ENCODE results near the gene ZNF24. TPM values are rescaled to one million over a fixed set of nuclear protein-coding genes. Genes with fewer than 3 reads are reported as not detected.

Gene ZNF24
- total and polyA plus RNA-seq, 2 experiments from 2014 or later: 52.4 to 75.2 TPM

GRCh38 chr18:35348001-35348400 is 3.8 kb upstream of the ZNF24 start:
- Mint-ChIP-seq H3K27ac (no peak overlapping the region), H3K27me3 (ENCODE audit: insufficient read depth, low read depth, poor library complexity) (peaks cover 14% of the 10 kb centered on the region), H3K4me1 (peaks cover 16% of the 10 kb centered on the region), H3K36me3 (ENCODE audit: low read depth) (peaks cover 18% of the 10 kb centered on the region), H3K4me3 (no peak overlapping the region), H3K9me3 (peaks cover 20% of the 10 kb centered on the region)
- no peak overlapping the region for H3K27ac ChIP-seq (ENCODE audit: low read depth)
- ATAC-seq: no peak
- DNase-seq (ENCODE audit: low spot score): no peak
- TF ChIP-seq EZH2phosphoT487 (IDR thresholded peaks at IDR 0.05; ENCODE audit: unreplicated experiment): no peak
- TF ChIP-seq EZH2 (IDR thresholded peaks at IDR 0.05; ENCODE audit: low read depth, unreplicated experiment): no peak
- no peak for TF ChIP-seq REST (IDR thresholded peaks at IDR 0.05; ENCODE audit: unreplicated experiment)
- no peak for TF ChIP-seq CREB1 (CRISPR knock-in tag; IDR thresholded peaks at IDR 0.05; ENCODE audit: low read depth)
- TF ChIP-seq ETS1 (IDR thresholded peaks at IDR 0.05): no peak
- TF ChIP-seq STAT1 (IDR thresholded peaks at IDR 0.05; ENCODE audit: unreplicated experiment): no peak
- TF ChIP-seq CTCF (conservative IDR thresholded peaks at IDR 0.05; ENCODE audit: low read depth in 2 of 2): no peak
- no peak for TF ChIP-seq NANOG (IDR thresholded peaks at IDR 0.05; ENCODE audit: borderline replicate concordance)
- TF ChIP-seq ZNF462 (CRISPR knock-in tag; IDR thresholded peaks at IDR 0.05): no peak
- TF ChIP-seq ZNF331 (CRISPR knock-in tag; IDR thresholded peaks at IDR 0.05; ENCODE audit: low read depth): no peak
- no peak for TF ChIP-seq JUNB (IDR thresholded peaks at IDR 0.05; ENCODE audit: unreplicated experiment)
- TF ChIP-seq ZNF114 (CRISPR knock-in tag; IDR thresholded peaks at IDR 0.05): no peak
- no peak for TF ChIP-seq POLR2AphosphoS5 (IDR thresholded peaks at IDR 0.05; ENCODE audit: low read depth)
- peaks cover 7% of the 10 kb centered on the region for H4K20me1 ChIP-seq (replicated peaks; ENCODE audit: insufficient read depth)
- no peak overlapping the region for H3K4me3 ChIP-seq
- H3K79me2 ChIP-seq (replicated peaks; ENCODE audit: insufficient read depth): peaks cover 11% of the 10 kb centered on the region
- H3F3A ChIP-seq (replicated peaks; ENCODE audit: low read depth): no peaks in the 10 kb centered on the region
- H3K27me3 ChIP-seq (ENCODE audit: insufficient read depth): no peaks in the 10 kb centered on the region
- H3K9me2 ChIP-seq (ENCODE audit: insufficient read depth): no peaks in the 10 kb centered on the region
- no peak overlapping the region for H2AFZ ChIP-seq
- peaks cover 12% of the 10 kb centered on the region for H3K4me1 ChIP-seq (ENCODE audit: insufficient read depth)
- H3K4me2 ChIP-seq: no peak overlapping the region
- no peaks in the 10 kb centered on the region for H3K36me3 ChIP-seq (ENCODE audit: insufficient read depth)
